Spleen (tissue), 7 donors: ENCODE measurements around the gene NHERF2.

Experiments
- CTCF ChIP-seq, 11 experiments: fragments of 200-600 bp in 7 of 11; fragments of 450-650 bp in 4 of 11; sonication (generic) in 4 of 11; IDR thresholded peaks in 8 of 11; conservative IDR thresholded peaks in 3 of 11; 1 replicate in 7 of 11; 2 replicates in 4 of 11; pipeline versions ENCODE4 v1.4.0 to v1.8.0; 2016 to 2021; ENCODE audit warnings: antibody characterized with exemption in 11 of 11, inconsistent platforms in 4 of 11, mild to moderate bottlenecking in 1 of 11
- POLR2A ChIP-seq, 3 donors: fragments of 450-650 bp; IDR thresholded peaks; one replicate each; pipeline ENCODE4 v1.5.1; 2017; ENCODE audit warnings: antibody characterized with exemption in 3 of 3, mild to moderate bottlenecking in 1 of 3
- donor health status: DM: no; HTN: no; CAD: no; lungs with moderate emphysema.
- donor health status: DM: no; HTN: no; CAD: no.
- donor health status: DM: no; HTN: no; CAD: no.

GRCh38 chr16:2079311-2079800 lies 52.7 kb downstream of the NHERF2 start:
- TF ChIP-seq CTCF (IDR thresholded peaks at IDR 0.05 in 8 of 11, conservative IDR thresholded peaks at IDR 0.05 in 3 of 11) (no peak), POLR2A (IDR thresholded peaks at IDR 0.05) (no peak)
